Smooth muscle cell (in vitro differentiated cells): ENCODE measurements around the gene KRT81. TPM values are rescaled to one million over a fixed set of nuclear protein-coding genes. Genes with fewer than 3 reads are reported as not detected.

Experiments used
- DNase-seq: peaks from one replicate; lab custom pipeline; 2025; ENCODE audit not compliant: unreplicated experiment; lab: John Stamatoyannopoulos, UW
- H2AFZ ChIP-seq: fragments of 200-600 bp; sonication (generic); 2 replicates; pipeline ENCODE4 v1.6.0; 2016; ENCODE audit warnings: antibody characterized with exemption, low read depth, mild to moderate bottlenecking
- H3F3A ChIP-seq: fragments of 200-600 bp; sonication (generic); 2 replicates; pipeline ENCODE4 v1.6.0; 2017; ENCODE audit warnings: antibody characterized with exemption, low read depth
- H3K27ac ChIP-seq: fragments of 200-600 bp; sonication (generic); 2 replicates; pipeline ENCODE4 v1.5.1; 2016; ENCODE audit warnings: low read depth, mild to moderate bottlenecking
- H3K27me3 ChIP-seq: fragments of 200-600 bp; sonication (generic); 2 replicates; pipeline ENCODE4 v1.6.1; 2016; ENCODE audit warnings: low read depth, mild to moderate bottlenecking
- H3K36me3 ChIP-seq: fragments of 200-600 bp; sonication (generic); 2 replicates; pipeline ENCODE4 v1.5.1; 2016; ENCODE audit warnings: low read depth
- H3K4me1 ChIP-seq: fragments of 200-600 bp; sonication (generic); 2 replicates; pipeline ENCODE4 v1.5.1; 2016; ENCODE audit warnings: low read depth
- H3K4me2 ChIP-seq: fragments of 200-600 bp; sonication (generic); 2 replicates; pipeline ENCODE4 v1.6.0; 2016; ENCODE audit warnings: mild to moderate bottlenecking
- H3K4me3 ChIP-seq: fragments of 200-600 bp; sonication (generic); 2 replicates; pipeline ENCODE4 v1.5.1; 2016; ENCODE audit warnings: mild to moderate bottlenecking
- H3K79me2 ChIP-seq: fragments of 200-600 bp; sonication (generic); 2 replicates; pipeline ENCODE4 v1.6.0; 2016; ENCODE audit warnings: low read depth, mild to moderate bottlenecking
- H3K9ac ChIP-seq: fragments of 200-600 bp; sonication (generic); 2 replicates; pipeline ENCODE4 v1.6.0; 2016; ENCODE audit warnings: low read depth
- H3K9me3 ChIP-seq: fragments of 200-600 bp; sonication (generic); replicated peaks from 2 replicates; pipeline ENCODE4 v1.5.1; 2016; ENCODE audit warnings: low read depth
- H4K20me1 ChIP-seq: fragments of 200-600 bp; sonication (generic); 2 replicates; pipeline ENCODE4 v1.6.0; 2016; ENCODE audit warnings: low read depth
- WGBS: methylation state at CpG from one replicate; pipeline ENCODE4 v1.1.7; 2016; ENCODE audit warnings: low lambda C conversion rate; 5-methylcytosine and 5-hydroxymethylcytosine counted together
- polyA plus RNA-seq: library from polyadenylated mRNA; unstranded; fragments of >200 nt; fragmentation: Nextera tagmentation; extraction: Ambion mirVana; gene quantifications from 2 replicates; pipeline ENCODE4 v1.2.1, GENCODE V29; 2016
- total RNA-seq: library from RNA; depleted of rRNA; stranded (reverse); fragments of >200 nt; gene quantifications from 2 replicates; pipeline ENCODE4 v1.2.3, GENCODE V29; 2014
- TF ChIP-seq, protein P1 (sequence below): fragments of 200-600 bp; sonication (generic); IDR thresholded peaks from 2 replicates; pipeline ENCODE4 v1.5.1; 2017; ENCODE audit warnings: borderline replicate concordance, mild to moderate bottlenecking, antibody characterized with exemption; ENCODE audit not compliant: insufficient read depth, poor library complexity, severe bottlenecking

KRT81 gene
- total and polyA plus RNA-seq, 2 experiments from 2014 or later: 0.49 to 1.4 TPM

GRCh38 chr12:52274521-52275120 is 16.7 kb downstream of the KRT81 start, which contains the start of gene KRT86:
Gene KRT86, plus strand, starts transcription at chr12:52274645. Its CDS starts 27,272 bp downstream, at chr12:52301917.
- Histone ChIP-seq H3K9ac (no peak within 1 kb of the TSS), H4K20me1 (no peaks in the 10 kb centered on the region), H3K4me2 (no peak within 1 kb of the TSS), H3F3A (no peaks in the 10 kb centered on the region), H3K36me3 (no peaks in the 10 kb centered on the region), H3K4me3 (no peak within 1 kb of the TSS), H3K27ac (no peak within 1 kb of the TSS), H3K27me3 (peaks cover 58% of the 10 kb centered on the region), H3K79me2 (no peaks in the 10 kb centered on the region), H2AFZ (no peak within 1 kb of the TSS), H3K4me1 (peaks cover 6% of the 10 kb centered on the region), H3K9me3 (no peaks in the 10 kb centered on the region)
- 66% methylated on average over 3 of the region's 3 CpGs for WGBS
- TF ChIP-seq, protein P1, sequence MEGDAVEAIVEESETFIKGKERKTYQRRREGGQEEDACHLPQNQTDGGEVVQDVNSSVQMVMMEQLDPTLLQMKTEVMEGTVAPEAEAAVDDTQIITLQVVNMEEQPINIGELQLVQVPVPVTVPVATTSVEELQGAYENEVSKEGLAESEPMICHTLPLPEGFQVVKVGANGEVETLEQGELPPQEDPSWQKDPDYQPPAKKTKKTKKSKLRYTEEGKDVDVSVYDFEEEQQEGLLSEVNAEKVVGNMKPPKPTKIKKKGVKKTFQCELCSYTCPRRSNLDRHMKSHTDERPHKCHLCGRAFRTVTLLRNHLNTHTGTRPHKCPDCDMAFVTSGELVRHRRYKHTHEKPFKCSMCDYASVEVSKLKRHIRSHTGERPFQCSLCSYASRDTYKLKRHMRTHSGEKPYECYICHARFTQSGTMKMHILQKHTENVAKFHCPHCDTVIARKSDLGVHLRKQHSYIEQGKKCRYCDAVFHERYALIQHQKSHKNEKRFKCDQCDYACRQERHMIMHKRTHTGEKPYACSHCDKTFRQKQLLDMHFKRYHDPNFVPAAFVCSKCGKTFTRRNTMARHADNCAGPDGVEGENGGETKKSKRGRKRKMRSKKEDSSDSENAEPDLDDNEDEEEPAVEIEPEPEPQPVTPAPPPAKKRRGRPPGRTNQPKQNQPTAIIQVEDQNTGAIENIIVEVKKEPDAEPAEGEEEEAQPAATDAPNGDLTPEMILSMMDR: no peak
- no peak for DNase-seq

DNA sequence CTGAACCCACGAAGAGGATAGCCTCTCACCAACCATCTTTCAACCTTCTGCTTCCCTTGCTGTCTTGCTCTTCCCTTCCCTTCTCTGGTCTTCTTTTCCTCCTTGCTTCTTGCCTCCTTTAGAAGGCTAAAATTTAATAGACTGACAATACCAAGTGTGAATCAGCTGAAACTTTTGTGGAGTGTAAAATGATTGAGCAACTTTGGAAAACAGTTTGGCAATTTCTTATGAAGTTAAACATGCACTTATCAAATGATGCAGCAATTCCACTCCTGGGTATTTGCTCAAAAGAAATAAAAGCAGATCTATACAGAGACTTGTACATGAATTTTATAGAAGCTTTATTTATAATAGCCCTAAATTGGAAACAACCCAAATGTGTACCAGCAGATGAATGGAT is 20.2 kb downstream of the KRT81 start:
- H3K79me2 ChIP-seq: no peaks in the 10 kb centered on the region
- H3K4me1 ChIP-seq: no peaks in the 10 kb centered on the region
- no peak overlapping the region for H3K9ac ChIP-seq
- H4K20me1 ChIP-seq: no peaks in the 10 kb centered on the region
- H3K36me3 ChIP-seq: no peaks in the 10 kb centered on the region
- H3F3A ChIP-seq: no peaks in the 10 kb centered on the region
- 69% methylated on average over 1 of the region's 1 CpG for WGBS
- TF ChIP-seq, protein P1: no peak
- no peaks in the 10 kb centered on the region for H3K9me3 ChIP-seq
- peaks cover 64% of the 10 kb centered on the region for H3K27me3 ChIP-seq
- no peak for DNase-seq
- H2AFZ ChIP-seq: no peak overlapping the region
- no peak overlapping the region for H3K27ac ChIP-seq
- no peak overlapping the region for H3K4me3 ChIP-seq
- H3K4me2 ChIP-seq: no peak overlapping the region

DNA sequence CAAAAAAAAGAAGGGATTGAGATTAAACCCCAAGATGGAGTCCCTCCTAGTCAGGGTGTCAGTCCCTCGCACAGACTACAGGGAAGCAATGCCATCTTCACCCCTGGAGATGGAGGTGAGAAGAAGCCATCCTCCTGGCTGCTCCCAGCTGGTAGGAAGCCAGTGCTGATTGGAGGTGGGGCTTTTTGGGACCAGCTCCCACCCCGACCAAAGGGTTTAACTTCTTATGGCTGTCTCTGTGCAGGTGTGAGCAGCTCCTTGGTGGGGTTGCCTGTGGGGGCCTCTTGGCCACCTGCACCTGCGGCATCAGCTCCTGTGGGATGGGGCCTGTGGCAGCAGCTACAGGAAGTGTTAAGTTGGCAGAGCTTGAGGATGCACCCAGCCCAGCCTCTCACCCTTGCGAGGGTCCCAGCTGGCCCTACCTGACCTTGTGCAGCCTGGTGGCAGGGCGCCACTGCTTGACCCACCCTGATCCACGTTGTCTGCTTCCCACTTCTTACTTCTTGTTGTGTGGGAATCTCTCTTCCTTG is 20.7 kb downstream of the KRT81 start:
- 87% methylated on average over 6 of the region's 6 CpGs for WGBS
- no peaks in the 10 kb centered on the region for H3F3A ChIP-seq
- H3K4me2 ChIP-seq: no peak overlapping the region

More for the DNA sequence above, 20.7 kb downstream of the KRT81 start:
- Histone ChIP-seq H3K9me3 (no peaks in the 10 kb centered on the region), H2AFZ (no peak overlapping the region), H3K36me3 (no peaks in the 10 kb centered on the region), H3K4me3 (no peak overlapping the region), H3K4me1 (no peaks in the 10 kb centered on the region), H3K79me2 (no peaks in the 10 kb centered on the region), H3K27ac (no peak overlapping the region), H4K20me1 (no peaks in the 10 kb centered on the region), H3K27me3 (peaks cover 64% of the 10 kb centered on the region), H3K9ac (no peak overlapping the region)
- no peak for DNase-seq
- TF ChIP-seq, protein P1: no peak
